HepG2 (cell line): Measurements from ENCODE around the gene CNTNAP1. TPM values are rescaled to one million over a fixed set of nuclear protein-coding genes. Genes with fewer than 3 reads are reported as not detected.

Experiments used
- AGO2 ChIP-seq: fragments of 200-400 bp; formaldehyde crosslinking; optimal IDR thresholded peaks from 2 replicates; pipeline ENCODE3; 2017; ENCODE audit warnings: mild to moderate bottlenecking, low read depth, low read length, moderate library complexity
- ATAD3A ChIP-seq: sonication (generic); formaldehyde crosslinking; IDR thresholded peaks from 2 replicates; pipeline ENCODE4 v1.4.0; 2020; ENCODE audit warnings: missing genetic modification reagents
- CHD2 ChIP-seq: IDR thresholded peaks from 2 replicates; pipeline ENCODE4 v1.6.1; 2011; ENCODE audit warnings: low read depth, low read length, improper control_type of control experiment
- ETV6 ChIP-seq: sonication (generic); formaldehyde crosslinking; conservative IDR thresholded peaks from 2 replicates; pipeline ENCODE4 v1.4.0; 2020; ENCODE audit warnings: missing genetic modification reagents
- GABPB1 ChIP-seq: IDR thresholded peaks from 2 replicates; pipeline ENCODE4 v1.6.1; 2016; ENCODE audit warnings: mild to moderate bottlenecking, missing genetic modification reagents, moderate library complexity, missing compliant biosample characterization
- HIVEP1 ChIP-seq: sonication (generic); formaldehyde crosslinking; IDR thresholded peaks from 2 replicates; pipeline ENCODE4 v1.4.0; 2020; ENCODE audit warnings: mild to moderate bottlenecking, missing genetic modification reagents
- HNRNPK ChIP-seq: fragments of 200-400 bp; formaldehyde crosslinking; IDR thresholded peaks from 2 replicates; pipeline ENCODE4 v1.6.1; 2018; ENCODE audit warnings: low read length, low read depth, moderate library complexity, mild to moderate bottlenecking; ENCODE audit not compliant: poor library complexity, severe bottlenecking
- KDM5B ChIP-seq: sonication (generic); formaldehyde crosslinking; IDR thresholded peaks from 2 replicates; pipeline ENCODE4 v1.4.0; 2020; ENCODE audit warnings: missing genetic modification reagents, mild to moderate bottlenecking, borderline replicate concordance
- KLF16 ChIP-seq, 2 experiments: sonication (generic) in 1 of 2; formaldehyde crosslinking in 1 of 2; IDR thresholded peaks; 2 replicates each; pipeline versions ENCODE4 v1.6.1 to v1.8.0; 2016 to 2023; ENCODE audit warnings: missing genetic modification reagents in 2 of 2, missing compliant biosample characterization in 1 of 2
- KLF6 ChIP-seq: IDR thresholded peaks from 2 replicates; pipeline ENCODE4 v1.8.0; 2016; ENCODE audit warnings: missing biosample characterization, missing genetic modification reagents
- MAZ ChIP-seq, 2 experiments: sonication (generic) in 1 of 2; formaldehyde crosslinking in 1 of 2; IDR thresholded peaks; 2 replicates each; pipeline versions ENCODE4 v1.5.0 to v1.6.1; 2012 to 2020; ENCODE audit warnings: low read depth in 2 of 2, mild to moderate bottlenecking in 2 of 2, borderline replicate concordance in 1 of 2, improper control_type of control experiment in 1 of 2, low read length in 1 of 2, missing genetic modification reagents in 1 of 2, moderate library complexity in 1 of 2
- MYNN ChIP-seq: sonication (generic); formaldehyde crosslinking; IDR thresholded peaks from 2 replicates; pipeline ENCODE4 v1.4.0; 2020; ENCODE audit warnings: mild to moderate bottlenecking, low read depth, missing genetic modification reagents
- NBN ChIP-seq: fragments of 450-650 bp; conservative IDR thresholded peaks from 2 replicates; pipeline ENCODE4 v1.6.1; 2017
- NFRKB ChIP-seq: fragments of 450-650 bp; IDR thresholded peaks from 2 replicates; pipeline ENCODE4 v1.6.1; 2017
- PHF20 ChIP-seq: sonication (generic); formaldehyde crosslinking; IDR thresholded peaks from 2 replicates; pipeline ENCODE4 v1.5.0; 2020; ENCODE audit warnings: mild to moderate bottlenecking, missing genetic modification reagents
- PITX1 ChIP-seq: sonication (generic); formaldehyde crosslinking; IDR thresholded peaks from 2 replicates; pipeline ENCODE4 v1.5.1; 2020; ENCODE audit warnings: mild to moderate bottlenecking, missing genetic modification reagents
- POLR2AphosphoS5 ChIP-seq: IDR thresholded peaks from 2 replicates; pipeline ENCODE4 v1.6.1; 2012; ENCODE audit warnings: low read depth, low read length
- RELA ChIP-seq: sonication (generic); formaldehyde crosslinking; IDR thresholded peaks from 2 replicates; pipeline ENCODE4 v1.4.0; 2020; ENCODE audit warnings: missing genetic modification reagents
- TMF1 ChIP-seq: sonication (generic); formaldehyde crosslinking; IDR thresholded peaks from 2 replicates; pipeline ENCODE4 v1.8.1; 2022; ENCODE audit warnings: low read depth, missing genetic modification reagents
- ZBTB38 ChIP-seq: sonication (generic); formaldehyde crosslinking; IDR thresholded peaks from 2 replicates; pipeline ENCODE4 v1.5.1; 2020; ENCODE audit warnings: mild to moderate bottlenecking, missing genetic modification reagents
- ZFX ChIP-seq: sonication (generic); formaldehyde crosslinking; IDR thresholded peaks from 2 replicates; pipeline ENCODE4 v1.4.0; 2020; ENCODE audit warnings: mild to moderate bottlenecking, low read depth, missing genetic modification reagents, moderate library complexity
- ZNF354B ChIP-seq: sonication (generic); formaldehyde crosslinking; IDR thresholded peaks from 2 replicates; pipeline ENCODE4 v1.8.0; 2022; ENCODE audit warnings: mild to moderate bottlenecking, missing genetic modification reagents
- ZNF564 ChIP-seq: sonication (generic); formaldehyde crosslinking; IDR thresholded peaks from 2 replicates; pipeline ENCODE4 v1.8.1; 2023; ENCODE audit warnings: mild to moderate bottlenecking, missing genetic modification reagents
- polyA plus RNA-seq, 8 experiments: library from polyadenylated mRNA; depleted of rRNA in 3 of 8; stranded (reverse) in 7 of 8; unstranded in 1 of 8; fragments of >200 nt; fragmentation: Illumina TruSeq in 4 of 8; extraction: Trizol in 4 of 8; gene quantifications; 2 replicates each; pipeline versions ENCODE4 v1.2.1 to v1.2.3, GENCODE V29; 2011 to 2016; ENCODE audit warnings: low read depth in 4 of 8, missing spikeins in 1 of 8, mixed read lengths in 1 of 8; ENCODE audit not compliant: insufficient read depth in 1 of 8
- total RNA-seq, 5 experiments: library from RNA; depleted of rRNA; stranded (reverse); fragments of >200 nt; fragmentation: Illumina TruSeq; extraction: Trizol; gene quantifications; 2 replicates each; pipeline ENCODE4 v1.2.3, GENCODE V29; 2016; ENCODE audit warnings: low read depth in 1 of 5
- TF ChIP-seq, protein P1 (sequence below): sonication (generic); formaldehyde crosslinking; IDR thresholded peaks from 2 replicates; pipeline ENCODE4 v1.4.0; 2020; ENCODE audit warnings: mild to moderate bottlenecking, missing genetic modification reagents, borderline replicate concordance
- TF ChIP-seq, protein P2 (sequence below): sonication (generic); formaldehyde crosslinking; conservative IDR thresholded peaks from 2 replicates; pipeline ENCODE4 v1.8.1; 2023; ENCODE audit warnings: missing genetic modification reagents
- TF ChIP-seq, protein P3 (sequence below): sonication (generic); formaldehyde crosslinking; IDR thresholded peaks from 2 replicates; pipeline ENCODE4 v1.8.1; 2023; ENCODE audit warnings: missing genetic modification reagents, inconsistent platforms, borderline replicate concordance

CNTNAP1 gene
- total and polyA plus RNA-seq, 2 of the 13 experiments (the other 11 are each of a cell fraction or from before 2014, with no cell fraction given), result 4.5 to 7.7 TPM

DNA sequence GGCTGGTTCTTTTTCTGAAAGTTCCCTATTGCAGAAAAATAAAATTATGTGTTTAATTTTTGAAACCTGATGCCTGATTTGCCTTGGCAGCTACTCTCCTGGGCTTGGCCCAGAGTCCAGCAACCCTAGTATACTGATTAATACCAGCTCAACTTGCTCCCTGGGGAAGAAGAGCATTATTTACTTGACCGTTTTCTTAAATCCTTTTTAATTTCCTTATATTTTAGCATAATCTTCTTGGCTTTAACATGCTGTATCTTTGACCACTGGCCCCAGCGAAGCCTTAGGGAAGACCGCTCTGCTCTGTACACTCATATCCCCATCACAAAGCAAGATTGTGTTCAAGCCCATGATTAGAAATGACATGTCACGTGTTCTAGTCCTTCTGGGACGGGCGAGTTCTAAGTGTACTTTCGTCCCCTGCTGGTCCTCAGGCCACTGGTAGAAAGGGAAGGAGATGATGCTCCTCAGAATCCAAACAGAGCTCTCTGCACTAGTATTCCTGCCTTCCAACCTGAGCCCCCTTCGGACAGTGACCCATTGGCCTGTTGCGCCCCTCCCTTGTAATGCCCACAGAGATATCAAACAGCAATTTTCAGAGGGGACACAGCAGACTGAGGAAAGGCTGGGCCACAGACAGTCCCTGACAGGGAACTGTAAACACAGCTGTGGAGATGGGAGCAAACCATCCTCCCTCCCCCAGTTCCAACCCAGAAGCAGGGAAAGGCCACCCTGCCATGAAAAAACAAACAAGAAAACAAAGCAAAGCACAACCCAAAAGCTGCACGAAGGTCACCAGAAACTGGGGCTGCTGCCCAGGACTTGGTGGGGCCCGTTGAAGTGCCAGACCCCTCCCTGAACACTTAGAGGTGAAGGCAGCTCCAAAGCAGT, 66.8 kb downstream of the CNTNAP1 start (continued):
- no peak for TF ChIP-seq ETV6 (CRISPR knock-in tag)
- TF ChIP-seq MYNN (CRISPR knock-in tag), result no peak
- no peak for TF ChIP-seq ZNF354B (CRISPR knock-in tag)
- TF ChIP-seq KLF6 (CRISPR knock-in tag), result no peak
- TF ChIP-seq, protein P1, sequence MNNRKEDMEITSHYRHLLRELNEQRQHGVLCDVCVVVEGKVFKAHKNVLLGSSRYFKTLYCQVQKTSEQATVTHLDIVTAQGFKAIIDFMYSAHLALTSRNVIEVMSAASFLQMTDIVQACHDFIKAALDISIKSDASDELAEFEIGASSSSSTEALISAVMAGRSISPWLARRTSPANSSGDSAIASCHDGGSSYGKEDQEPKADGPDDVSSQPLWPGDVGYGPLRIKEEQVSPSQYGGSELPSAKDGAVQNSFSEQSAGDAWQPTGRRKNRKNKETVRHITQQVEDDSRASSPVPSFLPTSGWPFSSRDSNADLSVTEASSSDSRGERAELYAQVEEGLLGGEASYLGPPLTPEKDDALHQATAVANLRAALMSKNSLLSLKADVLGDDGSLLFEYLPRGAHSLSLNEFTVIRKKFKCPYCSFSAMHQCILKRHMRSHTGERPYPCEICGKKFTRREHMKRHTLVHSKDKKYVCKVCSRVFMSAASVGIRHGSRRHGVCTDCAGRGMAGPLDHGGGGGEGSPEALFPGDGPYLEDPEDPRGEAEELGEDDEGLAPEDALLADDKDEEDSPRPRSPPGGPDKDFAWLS (CRISPR knock-in tag), result no peak
- no peak for TF ChIP-seq ZNF564 (CRISPR knock-in tag)
- TF ChIP-seq, protein P2, sequence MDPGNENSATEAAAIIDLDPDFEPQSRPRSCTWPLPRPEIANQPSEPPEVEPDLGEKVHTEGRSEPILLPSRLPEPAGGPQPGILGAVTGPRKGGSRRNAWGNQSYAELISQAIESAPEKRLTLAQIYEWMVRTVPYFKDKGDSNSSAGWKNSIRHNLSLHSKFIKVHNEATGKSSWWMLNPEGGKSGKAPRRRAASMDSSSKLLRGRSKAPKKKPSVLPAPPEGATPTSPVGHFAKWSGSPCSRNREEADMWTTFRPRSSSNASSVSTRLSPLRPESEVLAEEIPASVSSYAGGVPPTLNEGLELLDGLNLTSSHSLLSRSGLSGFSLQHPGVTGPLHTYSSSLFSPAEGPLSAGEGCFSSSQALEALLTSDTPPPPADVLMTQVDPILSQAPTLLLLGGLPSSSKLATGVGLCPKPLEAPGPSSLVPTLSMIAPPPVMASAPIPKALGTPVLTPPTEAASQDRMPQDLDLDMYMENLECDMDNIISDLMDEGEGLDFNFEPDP (CRISPR knock-in tag), result no peak
- TF ChIP-seq GABPB1, result no peak
- no peak for TF ChIP-seq ZFX (CRISPR knock-in tag)
- TF ChIP-seq ZBTB38 (CRISPR knock-in tag), result no peak
- no peak for TF ChIP-seq AGO2
- TF ChIP-seq CHD2, result no peak
- TF ChIP-seq HNRNPK, result no peak
- TF ChIP-seq NFRKB, result no peak
- TF ChIP-seq PHF20 (CRISPR knock-in tag), result no peak
- 0 out of 4 replicates have a peak, but pooled peaks of 1 of the 2 experiments have one; percentile 16 for TF ChIP-seq KLF16 (CRISPR knock-in tag; IDR thresholded peaks at IDR 0.05)
- TF ChIP-seq PITX1 (CRISPR knock-in tag), result no peak; the same call in 1 of the 2 replicates
- no peak for TF ChIP-seq ATAD3A (CRISPR knock-in tag)
- peak; percentile 58; the same call in 1 of the 2 replicates for TF ChIP-seq HIVEP1 (CRISPR knock-in tag)
- no peak for TF ChIP-seq MAZ (IDR thresholded peaks at IDR 0.05; ENCODE audit: borderline replicate concordance, low read depth, low read length)
- TF ChIP-seq MAZ (CRISPR knock-in tag; IDR thresholded peaks at IDR 0.05; ENCODE audit: low read depth), result no peak
- no peak; the same call in 1 of the 2 replicates for TF ChIP-seq KDM5B (CRISPR knock-in tag)
- no peak for TF ChIP-seq RELA (CRISPR knock-in tag)
- TF ChIP-seq, protein P3, sequence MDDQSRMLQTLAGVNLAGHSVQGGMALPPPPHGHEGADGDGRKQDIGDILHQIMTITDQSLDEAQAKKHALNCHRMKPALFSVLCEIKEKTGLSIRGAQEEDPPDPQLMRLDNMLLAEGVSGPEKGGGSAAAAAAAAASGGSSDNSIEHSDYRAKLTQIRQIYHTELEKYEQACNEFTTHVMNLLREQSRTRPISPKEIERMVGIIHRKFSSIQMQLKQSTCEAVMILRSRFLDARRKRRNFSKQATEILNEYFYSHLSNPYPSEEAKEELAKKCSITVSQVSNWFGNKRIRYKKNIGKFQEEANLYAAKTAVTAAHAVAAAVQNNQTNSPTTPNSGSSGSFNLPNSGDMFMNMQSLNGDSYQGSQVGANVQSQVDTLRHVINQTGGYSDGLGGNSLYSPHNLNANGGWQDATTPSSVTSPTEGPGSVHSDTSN (CRISPR knock-in tag), result no peak
- no peak for TF ChIP-seq POLR2AphosphoS5
- no peak for TF ChIP-seq NBN
- no peak for TF ChIP-seq TMF1 (CRISPR knock-in tag)
